Measurements from ENCODE around the gene TTLL1. TPM values are rescaled to one million over a fixed set of nuclear protein-coding genes. Genes with fewer than 3 reads are reported as not detected.

Gene TTLL1
- total and polyA plus RNA-seq, 9 of the 15 experiments (the other 6 are each of a cell fraction or from before 2014, with no cell fraction given), result 0.06 to 0.85 (median 0.17) TPM

DNA sequence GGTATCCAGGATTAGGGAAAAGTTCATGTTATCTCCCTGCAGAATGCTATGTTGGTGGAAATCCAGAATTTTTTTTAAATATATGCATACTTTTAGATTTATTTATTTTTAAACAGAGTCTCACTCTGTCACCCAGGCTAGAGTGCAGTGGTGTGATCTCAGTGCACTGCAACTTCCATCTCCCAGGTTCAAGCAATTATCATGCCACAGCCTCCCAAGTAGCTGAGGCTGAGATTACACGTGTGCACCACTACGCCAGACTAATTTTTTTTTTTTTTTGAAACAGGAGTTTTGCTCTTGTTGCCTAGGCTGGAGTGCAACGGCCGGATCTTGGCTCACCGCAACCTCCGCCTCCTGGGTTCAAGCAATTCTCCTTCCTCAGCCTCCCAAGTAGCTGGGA, 76.8 kb downstream of the TTLL1 start (continued):
- no peak for TF ChIP-seq NR3C1 (CRISPR knock-in tag; IDR thresholded peaks at IDR 0.05)

DNA sequence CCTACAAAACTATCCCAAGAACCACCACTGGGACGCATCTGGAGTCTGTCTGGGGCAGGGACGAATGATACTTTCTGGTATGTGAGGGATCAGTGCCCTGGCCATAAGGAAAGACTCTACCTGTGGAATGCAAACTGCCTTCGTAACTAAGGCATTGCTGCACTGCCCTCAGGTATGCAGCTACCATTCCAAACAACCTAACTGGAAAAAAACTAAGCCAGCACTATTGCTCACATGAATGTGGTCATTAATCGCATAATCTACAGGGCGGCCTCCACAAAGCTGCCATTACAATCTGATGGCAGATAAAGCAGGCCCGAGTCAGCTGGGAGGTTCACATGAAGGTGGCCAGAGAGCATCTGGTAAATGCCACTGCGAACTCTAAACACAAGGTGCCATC, 78.1 kb downstream of the TTLL1 start:
- H3K4me1 ChIP-seq (replicated peaks in 1 of 2; ENCODE audit: control insufficient read depth in 2 of 2, insufficient read depth in 2 of 2, low read length in 2 of 2), result peaks cover 31 to 32% of the 10 kb centered on the region in 2 experiments; a peak in 4 of 5 replicates
- in situ Hi-C loops (cut with MboI) (no loop called here), intact Hi-C loops (cut with micrococcal nuclease) (no loop called here)
- no peaks in the 10 kb centered on the region for H3K27me3 ChIP-seq (ENCODE audit: control insufficient read depth in 2 of 2, insufficient read depth in 2 of 2, low read length in 2 of 2)
- H3K9me1 ChIP-seq (ENCODE audit: control insufficient read depth, insufficient read depth, low read length), result no peaks in the 10 kb centered on the region
- no peak overlapping the region for H2AFZ ChIP-seq (ENCODE audit: low read depth, low read length)
- TSS peak; percentile 6 for BruUV-seq (replicated peaks)
- H4K20me1 ChIP-seq (replicated peaks; ENCODE audit: control insufficient read depth, insufficient read depth, low read length), result peaks cover 15% of the 10 kb centered on the region
- H3K4me2 ChIP-seq (ENCODE audit: insufficient read depth, low read length), result no peak overlapping the region
- TF ChIP-seq IFI16 (CRISPR knock-in tag; IDR thresholded peaks at IDR 0.05), result no peak
- TF ChIP-seq, protein P1, sequence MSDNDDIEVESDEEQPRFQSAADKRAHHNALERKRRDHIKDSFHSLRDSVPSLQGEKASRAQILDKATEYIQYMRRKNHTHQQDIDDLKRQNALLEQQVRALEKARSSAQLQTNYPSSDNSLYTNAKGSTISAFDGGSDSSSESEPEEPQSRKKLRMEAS (CRISPR knock-in tag; IDR thresholded peaks at IDR 0.05), result no peak
- TF ChIP-seq, protein P2, sequence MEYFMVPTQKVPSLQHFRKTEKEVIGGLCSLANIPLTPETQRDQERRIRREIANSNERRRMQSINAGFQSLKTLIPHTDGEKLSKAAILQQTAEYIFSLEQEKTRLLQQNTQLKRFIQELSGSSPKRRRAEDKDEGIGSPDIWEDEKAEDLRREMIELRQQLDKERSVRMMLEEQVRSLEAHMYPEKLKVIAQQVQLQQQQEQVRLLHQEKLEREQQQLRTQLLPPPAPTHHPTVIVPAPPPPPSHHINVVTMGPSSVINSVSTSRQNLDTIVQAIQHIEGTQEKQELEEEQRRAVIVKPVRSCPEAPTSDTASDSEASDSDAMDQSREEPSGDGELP (CRISPR knock-in tag; IDR thresholded peaks at IDR 0.05; ENCODE audit: borderline replicate concordance), result 0 out of 2 replicates have a peak, but pooled peaks have one; percentile 28
- no peak overlapping the region for H3K4me3 ChIP-seq
- no peaks in the 10 kb centered on the region for H3K9me3 ChIP-seq (replicated peaks; ENCODE audit: control insufficient read depth, insufficient read depth, low read depth, low read length)
- POLR2A ChIA-PET, result no interaction called here
- no peaks in the 10 kb centered on the region for H3K36me3 ChIP-seq (ENCODE audit: control insufficient read depth, insufficient read depth, low read length)
- no peak overlapping the region for H3K9ac ChIP-seq (ENCODE audit: insufficient read depth in 1 of 2, low read depth in 2 of 2, low read length in 2 of 2)
- 53% methylated on average over 7 of the region's 7 CpGs for WGBS (ENCODE audit: insufficient coverage, low coverage, missing lambda C conversion rate)
- no peak overlapping the region for H3K27ac ChIP-seq (ENCODE audit: extremely low read depth, low read depth, low read length)
- CTCF ChIA-PET (ENCODE audit: low intra/inter-chr PET ratio), result no interaction called here
- DNase-seq (ENCODE audit: extremely low read depth in 1 of 4, low spot score in 3 of 4), result no peak
- ATAC-seq, result no peak
- no peak for FAIRE-seq
- peaks cover 64% of the 10 kb centered on the region for H3K79me2 ChIP-seq (ENCODE audit: control insufficient read depth, insufficient read depth, low read length)

Measured in K562 (cell line).